Myocyte (in vitro differentiated cells): ENCODE data around the gene UBLCP1. TPM values are rescaled to one million over a fixed set of nuclear protein-coding genes. Genes with fewer than 3 reads are reported as not detected.
"Not testable (repeated sequence)": the region's sequence is repeated elsewhere in the genome, so short reads cannot be mapped to it uniquely, and the experiment has no call there.

ENCODE experiments used
- DNase-seq: peaks from one replicate; pipeline ENCODE4 v3.0.0-alpha.2; 2012; ENCODE audit warnings: low read depth
- total RNA-seq: library from RNA; depleted of rRNA; stranded (reverse); fragments of >200 nt; gene quantifications from 2 replicates; pipeline ENCODE4 v1.2.3, GENCODE V29; 2014

UBLCP1 gene
- total RNA-seq, 1 donor from 2014 or later, result 28.6 TPM

DNA sequence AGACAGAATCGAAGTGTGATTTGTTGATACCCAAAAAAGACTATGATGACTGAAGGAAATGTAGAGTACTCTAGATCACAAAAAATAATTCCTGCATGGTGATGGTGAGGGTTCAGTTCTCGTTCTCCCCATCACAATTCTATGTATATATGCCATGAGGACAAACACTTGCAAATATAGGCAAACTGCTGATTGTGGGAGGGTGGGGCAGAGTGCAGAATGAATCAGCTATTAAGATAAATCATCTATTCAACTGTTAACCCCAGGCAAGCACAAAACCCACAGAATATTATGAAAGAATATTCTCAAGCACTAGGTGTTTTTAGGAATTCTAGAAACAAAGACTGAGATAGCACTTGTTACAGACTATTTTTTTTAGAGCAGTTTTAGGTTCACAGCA is 13.9 kb upstream of the UBLCP1 start:
- no peak for DNase-seq

GRCh38 chr5:159252195-159252594 is 10.9 kb upstream of the UBLCP1 start:
- DNase-seq, result no peak

- DNase-seq, result no peak
Measured at GRCh38 chr5:159257007-159257406, 6.1 kb upstream of the UBLCP1 start.

GRCh38 chr5:159257629-159258283 is 5.3 kb upstream of the UBLCP1 start:
- DNase-seq, result no peak

- DNase-seq, result no peak
Measured at GRCh38 chr5:159258361-159258760, 4.7 kb upstream of the UBLCP1 start.

GRCh38 chr5:159260212-159260611 is 2.9 kb upstream of the UBLCP1 start:
- not testable (repeated sequence) for DNase-seq

- DNase-seq, result no peak
Measured at GRCh38 chr5:159262472-159262858, 625 bp upstream of the UBLCP1 start.

GRCh38 chr5:159263569-159263905 is 447 bp downstream of the UBLCP1 start:
- no peak for DNase-seq

DNA sequence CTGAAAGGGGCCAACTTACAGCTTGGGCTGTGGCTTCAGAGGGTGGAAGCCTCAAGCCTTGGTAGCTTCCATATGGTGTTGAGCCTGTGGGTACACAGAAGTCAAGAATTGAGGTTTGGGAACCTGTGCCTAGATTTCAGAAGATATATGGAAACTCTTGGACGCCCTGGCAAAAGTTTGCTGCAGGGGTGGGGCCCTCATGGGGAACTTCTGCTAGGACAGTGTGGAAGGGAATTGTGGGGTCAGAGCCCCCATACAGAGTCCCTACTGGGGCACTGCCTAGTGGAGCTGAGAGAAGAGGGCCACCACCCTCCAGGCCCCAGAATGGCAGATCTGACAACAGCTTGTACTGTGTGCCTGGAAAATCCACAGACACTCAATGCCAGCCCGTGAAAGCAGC is 3.7 kb downstream of the UBLCP1 start:
- DNase-seq, result not testable (repeated sequence)

- DNase-seq, result no peak
Measured at GRCh38 chr5:159269723-159270122, 6.6 kb downstream of the UBLCP1 start.

DNA sequence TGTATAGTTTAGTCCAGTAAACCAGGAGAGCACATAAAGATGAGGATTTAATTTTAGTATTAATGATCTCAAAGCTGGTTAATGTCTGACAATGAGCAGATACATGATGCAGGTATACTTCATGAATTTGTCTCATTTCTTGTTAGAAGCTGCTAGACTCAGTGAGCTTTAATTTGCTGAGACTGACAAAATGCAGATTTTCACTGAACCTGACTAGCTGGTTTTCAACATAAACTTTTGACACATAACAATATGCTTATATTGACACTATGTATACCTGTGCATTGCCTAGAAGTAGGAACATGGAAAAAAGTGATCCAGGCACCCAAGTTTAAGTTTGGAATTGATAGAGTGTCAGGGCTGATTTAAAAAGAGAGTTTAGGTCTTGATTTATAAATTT is 10.8 kb downstream of the UBLCP1 start:
- no peak for DNase-seq

- no peak for DNase-seq
Measured at GRCh38 chr5:159274676-159275075, 11.6 kb downstream of the UBLCP1 start.

GRCh38 chr5:159286420-159287035 is 23.4 kb downstream of the UBLCP1 start:
- peak; percentile 57 for DNase-seq

- DNase-seq, result peak; percentile 50
Measured at GRCh38 chr5:159290741-159291140, 27.7 kb downstream of the UBLCP1 start.

- DNase-seq, result no peak
Measured at GRCh38 chr5:159294921-159295320, 31.8 kb downstream of the UBLCP1 start.

- DNase-seq, result not testable (repeated sequence)
Measured at GRCh38 chr5:159297300-159297699, 34.2 kb downstream of the UBLCP1 start.

GRCh38 chr5:159301466-159301865 is 38.4 kb downstream of the UBLCP1 start:
- DNase-seq, result no peak

DNA sequence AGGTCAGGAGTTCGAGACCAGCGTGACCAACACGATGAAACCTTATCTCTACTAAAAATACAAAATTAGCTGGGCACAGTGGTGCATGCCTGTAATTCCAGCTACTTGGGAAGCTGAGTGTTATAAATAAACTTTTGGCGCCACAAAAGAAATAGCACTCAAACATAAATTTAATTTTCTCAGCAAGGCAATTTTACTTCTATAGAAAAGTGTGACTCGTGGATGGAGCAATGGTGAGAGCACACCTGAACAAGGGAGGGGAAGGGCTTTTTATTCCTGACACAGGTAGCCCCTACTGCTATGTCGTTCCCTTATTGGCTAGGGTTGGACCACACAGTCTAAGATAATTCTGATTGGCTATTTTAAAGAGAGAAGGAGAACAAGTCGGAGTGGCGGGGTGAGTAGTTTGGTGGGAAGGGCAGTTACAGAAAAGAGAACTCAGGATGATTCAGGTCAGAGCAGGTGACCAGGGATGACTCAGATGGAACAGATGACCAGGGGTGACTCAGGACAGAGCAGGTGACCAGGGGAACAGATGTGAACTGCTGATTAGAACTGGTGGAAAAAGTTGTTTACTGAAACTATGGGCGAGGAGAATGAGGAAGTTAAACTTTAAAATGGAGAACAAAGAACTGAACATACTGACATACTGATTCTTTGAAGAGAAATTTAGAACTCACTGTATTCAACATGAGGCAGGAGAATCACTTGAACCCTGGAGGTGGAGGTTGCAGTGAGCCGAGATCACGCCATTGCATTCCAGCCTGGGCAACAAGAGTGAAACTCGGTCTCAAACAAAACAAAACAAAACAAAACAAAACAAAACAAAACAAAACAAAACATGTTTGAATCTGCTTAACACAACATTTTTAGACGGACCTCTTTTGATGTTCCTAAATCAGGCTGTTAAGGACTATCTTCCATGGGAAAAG is 39.1 kb downstream of the UBLCP1 start:
- DNase-seq, result peak; percentile 41

DNA sequence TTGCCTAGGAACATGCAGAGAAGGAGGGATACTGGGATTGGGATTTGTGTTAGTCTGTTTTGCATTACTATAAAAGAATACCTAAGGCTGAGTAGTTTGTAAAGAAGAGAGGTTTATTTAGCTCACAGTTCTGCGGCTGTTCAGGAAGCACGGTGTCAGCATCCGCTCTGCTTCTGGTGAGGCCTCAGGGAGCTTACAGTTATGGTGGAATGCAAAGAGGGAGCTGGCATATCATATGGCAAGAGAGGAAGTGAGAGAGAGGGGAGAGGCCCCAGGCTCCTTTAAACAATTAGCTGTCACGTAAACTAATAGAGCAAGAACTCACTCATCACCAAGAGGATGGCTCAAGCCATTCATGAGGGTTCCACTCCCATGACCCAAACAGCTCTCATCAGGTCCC is 40.2 kb downstream of the UBLCP1 start:
- DNase-seq, result no peak

DNA sequence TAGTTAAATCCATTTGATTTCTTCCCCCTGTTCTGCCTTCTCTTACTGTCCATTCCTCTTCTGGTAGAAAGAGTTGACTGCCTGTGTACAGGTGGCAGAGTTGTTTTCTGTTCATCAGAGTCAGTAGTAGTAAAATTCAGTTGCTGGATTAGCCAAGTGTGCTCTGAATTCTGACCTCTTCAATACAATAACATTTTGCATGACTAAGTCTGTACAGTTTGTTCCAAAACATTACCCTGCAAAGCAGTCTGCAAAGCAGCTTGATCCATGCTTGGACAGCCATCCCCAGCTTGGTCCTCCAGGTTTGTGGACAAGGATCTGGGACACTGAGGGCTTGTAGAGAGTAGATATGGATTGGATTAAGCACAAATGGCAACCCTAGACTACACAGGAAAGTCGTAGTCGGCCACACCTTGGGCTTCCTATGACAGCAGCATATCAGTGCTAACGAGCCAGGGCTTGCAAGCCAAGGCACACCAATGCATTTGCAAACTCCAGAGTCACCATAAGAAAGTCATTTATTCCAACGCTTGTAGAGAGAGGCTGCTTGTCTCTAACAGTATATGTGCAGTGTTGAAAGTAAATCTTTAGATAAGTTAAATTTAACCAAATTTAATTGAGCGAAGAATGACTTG is 42.0 kb downstream of the UBLCP1 start:
- no peak for DNase-seq

GRCh38 chr5:159309689-159310433 is 46.8 kb downstream of the UBLCP1 start:
- DNase-seq, result no peak
